Esophagus muscularis mucosa (tissue), 4 donors: ENCODE measurements around the gene PYROXD2.

Experiments
- EP300 ChIP-seq: sonication (generic); formaldehyde crosslinking; IDR thresholded peaks from one replicate; pipeline ENCODE4 v1.6.1; 2017; ENCODE audit warnings: antibody characterized with exemption
- POLR2A ChIP-seq: fragments of 450-650 bp; IDR thresholded peaks from one replicate; pipeline ENCODE4 v1.6.1; 2017; ENCODE audit warnings: antibody characterized with exemption, moderate library complexity, mild to moderate bottlenecking, low read depth
- POLR2AphosphoS5 ChIP-seq, 2 donors: sonication (generic); formaldehyde crosslinking; IDR thresholded peaks; one replicate each; pipeline ENCODE4 v1.6.1; 2017; ENCODE audit warnings: antibody characterized with exemption in 2 of 2
- TF ChIP-seq, protein P1 (sequence below), 3 experiments: fragments of 200-600 bp in 2 of 3; fragments of 450-650 bp in 1 of 3; sonication (generic) in 2 of 3; IDR thresholded peaks; one replicate each; pipeline ENCODE4 v1.5.1; 2017 to 2019; ENCODE audit warnings: antibody characterized with exemption in 3 of 3, mild to moderate bottlenecking in 2 of 3, moderate library complexity in 1 of 3

DNA sequence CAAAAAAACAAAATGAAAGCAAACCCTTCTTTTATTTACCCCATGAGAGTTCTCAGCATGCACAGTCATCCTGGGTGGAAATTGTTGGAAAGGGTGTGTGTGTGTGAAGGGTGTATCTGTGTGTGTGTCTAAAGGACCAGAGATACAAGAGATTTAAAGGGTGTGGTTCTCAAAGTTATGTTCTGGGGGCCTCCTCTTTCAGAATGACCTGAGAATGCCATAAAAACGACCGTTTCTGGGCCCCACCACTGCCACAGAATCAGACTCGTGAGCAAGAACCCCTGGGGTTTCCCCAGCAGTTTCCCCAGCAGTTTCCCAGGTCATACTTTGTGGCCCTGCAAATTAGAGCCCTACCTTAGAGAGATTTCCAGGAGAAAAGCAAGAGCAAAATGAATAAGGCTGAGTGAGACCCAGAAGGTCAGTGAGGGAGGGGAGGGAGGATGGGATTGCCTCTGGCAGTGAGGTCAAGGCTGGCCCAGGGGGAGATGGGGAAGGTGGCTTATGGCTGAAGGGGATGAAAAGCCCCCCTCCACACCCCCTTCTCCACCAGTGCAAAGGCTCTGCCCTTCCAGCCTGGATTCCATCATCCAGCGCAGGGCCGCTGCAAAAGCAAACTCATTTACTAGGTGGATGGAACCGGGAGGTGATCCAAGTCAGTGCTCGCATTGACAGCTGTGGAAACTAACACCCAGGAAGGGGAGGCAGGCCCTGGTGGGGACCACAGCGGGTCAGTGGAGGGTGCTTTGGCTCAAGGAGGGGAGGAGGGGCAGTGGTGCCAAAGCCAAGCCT lies 10.2 kb downstream of the PYROXD2 start:
- TF ChIP-seq POLR2A (no peak), EP300 (no peak), POLR2AphosphoS5 (IDR thresholded peaks at IDR 0.05) (no peak)
- TF ChIP-seq, protein P1, sequence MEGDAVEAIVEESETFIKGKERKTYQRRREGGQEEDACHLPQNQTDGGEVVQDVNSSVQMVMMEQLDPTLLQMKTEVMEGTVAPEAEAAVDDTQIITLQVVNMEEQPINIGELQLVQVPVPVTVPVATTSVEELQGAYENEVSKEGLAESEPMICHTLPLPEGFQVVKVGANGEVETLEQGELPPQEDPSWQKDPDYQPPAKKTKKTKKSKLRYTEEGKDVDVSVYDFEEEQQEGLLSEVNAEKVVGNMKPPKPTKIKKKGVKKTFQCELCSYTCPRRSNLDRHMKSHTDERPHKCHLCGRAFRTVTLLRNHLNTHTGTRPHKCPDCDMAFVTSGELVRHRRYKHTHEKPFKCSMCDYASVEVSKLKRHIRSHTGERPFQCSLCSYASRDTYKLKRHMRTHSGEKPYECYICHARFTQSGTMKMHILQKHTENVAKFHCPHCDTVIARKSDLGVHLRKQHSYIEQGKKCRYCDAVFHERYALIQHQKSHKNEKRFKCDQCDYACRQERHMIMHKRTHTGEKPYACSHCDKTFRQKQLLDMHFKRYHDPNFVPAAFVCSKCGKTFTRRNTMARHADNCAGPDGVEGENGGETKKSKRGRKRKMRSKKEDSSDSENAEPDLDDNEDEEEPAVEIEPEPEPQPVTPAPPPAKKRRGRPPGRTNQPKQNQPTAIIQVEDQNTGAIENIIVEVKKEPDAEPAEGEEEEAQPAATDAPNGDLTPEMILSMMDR (IDR thresholded peaks at IDR 0.05): no peak
